Renal cortex interstitium (tissue), 3 donors: ENCODE measurements around the gene SNU13. TPM values are rescaled to one million over a fixed set of nuclear protein-coding genes. Genes with fewer than 3 reads are reported as not detected.

Source experiments
- polyA plus RNA-seq, 3 donors: library from polyadenylated mRNA; unstranded; fragments of 120-200 nt; gene quantifications; one replicate each; pipeline ENCODE4 v1.2.1, GENCODE V29; 2013; ENCODE audit not compliant: insufficient read length in 3 of 3

SNU13 gene
- polyA plus RNA-seq, 3 donors, result 129 to 161 (median 151) TPM

Other genes with a start within 250 kb of the SNU13 start
- 10 to 100 TPM; 52.6 to 68.9 (median 55.0) TPM for gene TOB2, start 242.1 kb downstream of the SNU13 start, polyA plus RNA-seq
- gene PHF5A, start 220.2 kb downstream of the SNU13 start, polyA plus RNA-seq, result 10 to 100 TPM; 43.9 to 57.0 (median 47.4) TPM
- gene ACO2, start 219.8 kb downstream of the SNU13 start, polyA plus RNA-seq, result 100 to 1,000 TPM; 119 to 147 (median 145) TPM
- 10 to 100 TPM; 26.9 to 34.1 (median 30.4) TPM for gene POLR3H, start 144.4 kb downstream of the SNU13 start, polyA plus RNA-seq
- 1 to 10 TPM; 5.0 to 8.6 (median 8.4) TPM for gene CSDC2, start 127.9 kb downstream of the SNU13 start, polyA plus RNA-seq
- gene PMM1, start 99.0 kb downstream of the SNU13 start, polyA plus RNA-seq, result 10 to 100 TPM; 50.7 to 63.0 (median 57.8) TPM
- gene DESI1, start 67.8 kb downstream of the SNU13 start, polyA plus RNA-seq, result 10 to 100 TPM; 25.0 to 33.6 (median 26.7) TPM
- gene XRCC6, start 67.6 kb downstream of the SNU13 start, polyA plus RNA-seq, result 100 to 1,000 TPM; 360 to 429 (median 389) TPM
- gene MEI1, start 10.6 kb upstream of the SNU13 start, polyA plus RNA-seq, result 1 to 10 TPM; 2.2 to 2.6 (median 2.5) TPM
- 10 to 100 TPM in 1 of 3 donors, 1 to 10 TPM in 2; 7.0 to 11.2 (median 9.1) TPM for gene CCDC134, start 111.8 kb upstream of the SNU13 start, polyA plus RNA-seq
- gene SREBF2, start 144.2 kb upstream of the SNU13 start, polyA plus RNA-seq, result 100 to 1,000 TPM; 102 to 103 (median 102) TPM
- gene SHISA8, start 226.2 kb upstream of the SNU13 start, polyA plus RNA-seq, result 1 to 10 TPM in 2 of 3 donors, under 1 TPM in 1; 0.36 to 1.3 (median 1.0) TPM
- 1 to 10 TPM; 1.8 to 3.4 (median 1.8) TPM for gene TNFRSF13C, start 237.9 kb upstream of the SNU13 start, polyA plus RNA-seq